HCT116 (cell line): ENCODE data around the gene CIB4. TPM values are rescaled to one million over a fixed set of nuclear protein-coding genes. Genes with fewer than 3 reads are reported as not detected.

ENCODE experiments used
- ATAC-seq: fragments of 200-7000 bp; cut with Tn5 transposase; 2 replicates; pipeline ENCODE4 v1.9.1; 2020; ENCODE audit warnings: mild to moderate bottlenecking, moderate library complexity
- BruUV-seq: library from RNA; stranded (reverse); fragments of 400-500 nt; replicated peaks from 2 replicates; lab custom pipeline; 2021; lab: Mats Ljungman, UMichigan
- CTCF ChIA-PET: fragments of 300-600 bp; sonication (Branson Sonifier 250); formaldehyde crosslinking; loops from one replicate; lab custom pipeline; 2021; ENCODE audit warnings: antibody characterized with exemption; lab: Charles Lee
- POLR2A ChIA-PET: fragments of 300-600, 350-600 bp; sonication (Branson Sonifier 250); formaldehyde crosslinking; loops from one replicate; lab custom pipeline; 2021; ENCODE audit warnings: antibody characterized with exemption; lab: Charles Lee
- RAD21 ChIA-PET, 2 experiments: fragments of 300-600 bp; sonication (Branson Sonifier 250); formaldehyde crosslinking; loops; one replicate each; lab custom pipeline; 2023; ENCODE audit warnings: low total read pairs in 2 of 2; ENCODE audit not compliant: uncharacterized antibody in 2 of 2, unreplicated experiment in 2 of 2, low non-redundant PET in 1 of 2; lab: Charles Lee
- DNase-seq: peaks from one replicate; pipeline ENCODE4 v3.0.0-alpha.2; 2010; ENCODE audit warnings: low read depth, low spot score
- H2AFZ ChIP-seq: fragments of 200-600 bp; shearing (Covaris generic), sonication (generic); 2 replicates; pipeline ENCODE4 v1.6.1; 2017; ENCODE audit warnings: low read depth, mixed run types, mixed read lengths, antibody characterized with exemption, low read length; ENCODE audit not compliant: poor library complexity, severe bottlenecking
- H3K27ac ChIP-seq: 2 replicates; pipeline ENCODE4 v1.5.1; 2012; ENCODE audit warnings: low read depth, low read length
- H3K27me3 ChIP-seq: fragments of 200-600 bp; sonication (generic); 2 replicates; pipeline ENCODE4 v1.6.1; 2016; ENCODE audit warnings: mixed run types, low read length, mixed read lengths; ENCODE audit not compliant: insufficient read depth
- H3K36me3 ChIP-seq, 2 experiments: fragments of 200-500 bp in 1 of 2; fragments of 200-600 bp in 1 of 2; sonication (Bioruptor generic) in 1 of 2; sonication (generic) in 1 of 2; 2 replicates each; pipeline versions ENCODE4 v1.5.1 to v1.6.1; 2014 to 2016; ENCODE audit warnings: low read length in 2 of 2, inconsistent platforms in 1 of 2, mixed read lengths in 1 of 2, mixed run types in 1 of 2; ENCODE audit not compliant: insufficient read depth in 2 of 2, control insufficient read depth in 1 of 2
- H3K4me1 ChIP-seq, 2 experiments: fragments of 200-600 bp in 1 of 2; sonication (generic) in 1 of 2; 2 replicates each; pipeline versions ENCODE4 v1.5.1 to v1.6.1; 2012 to 2017; ENCODE audit warnings: low read length in 2 of 2, inconsistent platforms in 1 of 2, mild to moderate bottlenecking in 1 of 2, mixed read lengths in 1 of 2, mixed run types in 1 of 2, moderate library complexity in 1 of 2; ENCODE audit not compliant: insufficient read depth in 2 of 2, control insufficient read depth in 1 of 2
- H3K4me2 ChIP-seq: fragments of 200-600 bp; sonication (generic); 2 replicates; pipeline ENCODE4 v1.6.1; 2017; ENCODE audit warnings: mixed run types, low read length, mixed read lengths
- H3K4me3 ChIP-seq, 2 experiments: fragments of 200-600 bp in 1 of 2; sonication (generic) in 1 of 2; replicated peaks in 1 of 2; 2 replicates each; pipeline ENCODE4 v1.5.1; 2011 to 2016; ENCODE audit warnings: low read length in 2 of 2, control low read depth in 1 of 2, low read depth in 1 of 2, mild to moderate bottlenecking in 1 of 2, mixed read lengths in 1 of 2, mixed run types in 1 of 2
- H3K79me2 ChIP-seq: fragments of 200-600 bp; sonication (generic); 2 replicates; pipeline ENCODE4 v1.6.1; 2017; ENCODE audit warnings: mild to moderate bottlenecking, mixed run types, low read length, moderate library complexity, mixed read lengths; ENCODE audit not compliant: insufficient read depth
- H3K9ac ChIP-seq: fragments of 200-600 bp; sonication (generic); 2 replicates; pipeline ENCODE4 v1.6.1; 2016; ENCODE audit warnings: low read length, mixed read lengths
- H3K9me2 ChIP-seq: fragments of 200-600 bp; sonication (generic), shearing (Covaris generic); 2 replicates; pipeline ENCODE4 v1.6.1; 2017; ENCODE audit warnings: mixed run types, mild to moderate bottlenecking, moderate library complexity; ENCODE audit not compliant: insufficient read depth
- H3K9me3 ChIP-seq, 2 experiments: fragments of 200-500 bp in 1 of 2; fragments of 200-600 bp in 1 of 2; sonication (Bioruptor generic) in 1 of 2; sonication (generic) in 1 of 2; 2 replicates each; pipeline ENCODE4 v1.6.1; 2014 to 2017; ENCODE audit warnings: low read length in 2 of 2, mixed read lengths in 2 of 2, inconsistent platforms in 1 of 2, low read depth in 1 of 2, mild to moderate bottlenecking in 1 of 2, mixed run types in 1 of 2, moderate library complexity in 1 of 2; ENCODE audit not compliant: control insufficient read depth in 1 of 2, insufficient read depth in 1 of 2
- H4K20me1 ChIP-seq: fragments of 200-600 bp; sonication (generic), shearing (Covaris generic); 2 replicates; pipeline ENCODE4 v1.6.1; 2017; ENCODE audit warnings: mixed run types, mild to moderate bottlenecking, moderate library complexity; ENCODE audit not compliant: insufficient read depth
- ATF3 ChIP-seq: IDR thresholded peaks from 2 replicates; pipeline ENCODE4 v1.6.1; 2012
- CBX3 ChIP-seq: IDR thresholded peaks from 2 replicates; pipeline ENCODE4 v1.6.1; 2012; ENCODE audit warnings: low read depth
- CEBPB ChIP-seq: IDR thresholded peaks from 2 replicates; pipeline ENCODE4 v1.6.1; 2012; ENCODE audit warnings: low read depth
- EGR1 ChIP-seq: IDR thresholded peaks from 2 replicates; pipeline ENCODE4 v1.6.1; 2012; ENCODE audit warnings: low read depth
- ELF1 ChIP-seq: IDR thresholded peaks from 2 replicates; pipeline ENCODE4 v1.6.1; 2012; ENCODE audit warnings: low read depth, borderline replicate concordance
- EZH2 ChIP-seq: fragments of 200-600 bp; sonication (generic); IDR thresholded peaks from 2 replicates; pipeline ENCODE4 v1.6.1; 2017; ENCODE audit warnings: antibody characterized with exemption, mixed run types
- EZH2phosphoT487 ChIP-seq: fragments of 200-600 bp; IDR thresholded peaks from 2 replicates; pipeline ENCODE4 v1.6.1; 2018; ENCODE audit warnings: antibody characterized with exemption, borderline replicate concordance
- JUND ChIP-seq: IDR thresholded peaks from 2 replicates; pipeline ENCODE4 v1.6.1; 2012
- POLR2AphosphoS5 ChIP-seq: IDR thresholded peaks from 2 replicates; pipeline ENCODE4 v1.6.1; 2011; ENCODE audit warnings: mild to moderate bottlenecking, low read depth, low read length, moderate library complexity
- RAD21 ChIP-seq: IDR thresholded peaks from 2 replicates; pipeline ENCODE4 v1.6.1; 2012; ENCODE audit warnings: low read depth, mild to moderate bottlenecking
- SIN3A ChIP-seq: IDR thresholded peaks from 2 replicates; pipeline ENCODE4 v1.6.1; 2012; ENCODE audit warnings: low read depth
- SRF ChIP-seq: IDR thresholded peaks from 2 replicates; pipeline ENCODE4 v1.6.1; 2012; ENCODE audit warnings: low read depth
- TCF7L2 ChIP-seq: IDR thresholded peaks from 2 replicates; pipeline ENCODE4 v1.7.0; 2011; ENCODE audit warnings: borderline replicate concordance, inconsistent platforms; ENCODE audit not compliant: insufficient read depth, insufficient read length; ENCODE audit errors: extremely low read depth
- YY1 ChIP-seq: IDR thresholded peaks from 2 replicates; pipeline ENCODE4 v1.6.1; 2011; ENCODE audit warnings: low read length, low read depth, moderate library complexity, mild to moderate bottlenecking; ENCODE audit not compliant: insufficient replicate concordance; ENCODE audit errors: extremely low read depth
- ZBTB33 ChIP-seq: IDR thresholded peaks from 2 replicates; pipeline ENCODE4 v1.6.1; 2011; ENCODE audit warnings: mild to moderate bottlenecking, low read length, moderate library complexity; ENCODE audit not compliant: insufficient replicate concordance; ENCODE audit errors: extremely low read depth
- intact Hi-C: fragments of 100-400 bp; cut with micrococcal nuclease; formaldehyde crosslinking; loops from 2 replicates; pipeline ENCODE4 v1.10.0; 2022
- total RNA-seq: library from RNA; stranded (reverse); gene quantifications from one replicate; pipeline ENCODE4 v1.2.1, GENCODE V29; 2021; ENCODE audit not compliant: unreplicated experiment
- TF ChIP-seq, protein P1 (sequence below): IDR thresholded peaks from 2 replicates; pipeline ENCODE4 v1.6.1; 2012

CIB4 gene
- total RNA-seq, 1 experiment from 2014 or later = not detected

DNA sequence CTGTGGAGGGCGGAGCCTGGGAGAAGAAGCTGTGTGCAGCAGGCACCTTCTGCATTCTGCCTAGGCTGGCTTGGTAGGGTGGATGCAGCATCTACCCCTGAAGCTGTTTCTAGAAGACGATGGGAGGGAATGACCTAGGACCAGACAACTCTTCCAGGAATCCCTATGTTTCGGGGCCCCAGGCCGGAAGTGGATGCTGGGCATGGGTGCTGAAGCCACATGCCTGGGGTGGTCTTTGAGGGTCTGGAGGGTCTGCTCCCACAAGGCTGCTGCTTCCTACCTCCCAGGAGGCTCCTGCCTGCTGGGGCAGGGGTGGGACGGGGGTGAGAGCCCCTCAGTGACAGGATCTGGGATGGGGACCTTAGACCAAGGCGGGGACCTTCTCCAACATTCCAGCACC is 61.0 kb downstream of the CIB4 start:
- ATAC-seq (no peak), DNase-seq (no peak)
- Histone ChIP-seq H3K9ac (no peak overlapping the region), H3K27me3 (no peaks in the 10 kb centered on the region), H3K4me3 (no peak overlapping the region), H3K27ac (no peak overlapping the region), H3K79me2 (no peaks in the 10 kb centered on the region), H3K9me3 (no peaks in the 10 kb centered on the region), H3K4me1 (peaks cover 0 to 11% of the 10 kb centered on the region in 2 experiments; a peak in 1 of 4 replicates), H3K9me2 (no peaks in the 10 kb centered on the region), H2AFZ (no peak overlapping the region), H4K20me1 (no peaks in the 10 kb centered on the region), H3K4me2 (no peak overlapping the region), H3K36me3 (no peaks in the 10 kb centered on the region)
- intact Hi-C loops = no loop called here
- ChIA-PET POLR2A (no interaction called here), CTCF (no interaction called here), RAD21 (no interaction called here)
- BruUV-seq = no TSS peak
- TF ChIP-seq ELF1 (no peak), SRF (no peak), TCF7L2 (no peak), RAD21 (no peak), ZBTB33 (no peak), EZH2phosphoT487 (no peak)

GRCh38 chr2:26579723-26580040 is 61.5 kb downstream of the CIB4 start:
- no peaks in the 10 kb centered on the region for H3K36me3 ChIP-seq
- H3K27me3 ChIP-seq = no peaks in the 10 kb centered on the region
- ATAC-seq (no peak), DNase-seq (no peak)
- POLR2A ChIA-PET = no interaction called here
- H3K4me3 ChIP-seq = no peak overlapping the region
- TF ChIP-seq SIN3A (no peak), EGR1 (no peak), RAD21 (no peak), EZH2phosphoT487 (no peak), TCF7L2 (no peak), YY1 (no peak), EZH2 (no peak), CBX3 (no peak), CEBPB (no peak), ATF3 (no peak), POLR2AphosphoS5 (no peak), JUND (no peak)
- TF ChIP-seq, protein P1, sequence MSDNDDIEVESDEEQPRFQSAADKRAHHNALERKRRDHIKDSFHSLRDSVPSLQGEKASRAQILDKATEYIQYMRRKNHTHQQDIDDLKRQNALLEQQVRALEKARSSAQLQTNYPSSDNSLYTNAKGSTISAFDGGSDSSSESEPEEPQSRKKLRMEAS = no peak
- intact Hi-C loops = loop anchor here (10.0 kb wide), 2 partner anchors 345 to 625 kb away; no protein-coding TSS in a partner anchor
- H3K79me2 ChIP-seq = no peaks in the 10 kb centered on the region
- H4K20me1 ChIP-seq = no peaks in the 10 kb centered on the region
- no peaks in the 10 kb centered on the region for H3K9me2 ChIP-seq
- no peak overlapping the region for H3K9ac ChIP-seq
- RAD21 ChIA-PET = no interaction called here
- no peak overlapping the region for H3K4me2 ChIP-seq
- H3K4me1 ChIP-seq = peaks cover 0 to 11% of the 10 kb centered on the region in 2 experiments; a peak in 1 of 4 replicates
- no TSS peak for BruUV-seq
- H2AFZ ChIP-seq = no peak overlapping the region
- H3K9me3 ChIP-seq = no peaks in the 10 kb centered on the region
- no peak overlapping the region for H3K27ac ChIP-seq
- CTCF ChIA-PET = interaction anchor here (3.5 kb wide), 1 partner anchor 58 kb away, joined by 30 read pairs; no protein-coding TSS in a partner anchor
